Measurements from ENCODE around the gene USP11. TPM values are rescaled to one million over a fixed set of nuclear protein-coding genes. Genes with fewer than 3 reads are reported as not detected.

USP11 gene
- total RNA-seq, 4 donors from 2014 or later = 23.8 to 47.8 (median 28.1) TPM

GRCh38 chrX:47233333-47234113, 714 bp downstream of the USP11 start:
- TF ChIP-seq, protein P1, sequence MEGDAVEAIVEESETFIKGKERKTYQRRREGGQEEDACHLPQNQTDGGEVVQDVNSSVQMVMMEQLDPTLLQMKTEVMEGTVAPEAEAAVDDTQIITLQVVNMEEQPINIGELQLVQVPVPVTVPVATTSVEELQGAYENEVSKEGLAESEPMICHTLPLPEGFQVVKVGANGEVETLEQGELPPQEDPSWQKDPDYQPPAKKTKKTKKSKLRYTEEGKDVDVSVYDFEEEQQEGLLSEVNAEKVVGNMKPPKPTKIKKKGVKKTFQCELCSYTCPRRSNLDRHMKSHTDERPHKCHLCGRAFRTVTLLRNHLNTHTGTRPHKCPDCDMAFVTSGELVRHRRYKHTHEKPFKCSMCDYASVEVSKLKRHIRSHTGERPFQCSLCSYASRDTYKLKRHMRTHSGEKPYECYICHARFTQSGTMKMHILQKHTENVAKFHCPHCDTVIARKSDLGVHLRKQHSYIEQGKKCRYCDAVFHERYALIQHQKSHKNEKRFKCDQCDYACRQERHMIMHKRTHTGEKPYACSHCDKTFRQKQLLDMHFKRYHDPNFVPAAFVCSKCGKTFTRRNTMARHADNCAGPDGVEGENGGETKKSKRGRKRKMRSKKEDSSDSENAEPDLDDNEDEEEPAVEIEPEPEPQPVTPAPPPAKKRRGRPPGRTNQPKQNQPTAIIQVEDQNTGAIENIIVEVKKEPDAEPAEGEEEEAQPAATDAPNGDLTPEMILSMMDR (IDR thresholded peaks at IDR 0.05; ENCODE audit: low read depth) = no peak

GRCh38 chrX:47234583-47234982, 1.8 kb downstream of the USP11 start:
- TF ChIP-seq, protein P1 (IDR thresholded peaks at IDR 0.05; ENCODE audit: low read depth) = no peak

DNA sequence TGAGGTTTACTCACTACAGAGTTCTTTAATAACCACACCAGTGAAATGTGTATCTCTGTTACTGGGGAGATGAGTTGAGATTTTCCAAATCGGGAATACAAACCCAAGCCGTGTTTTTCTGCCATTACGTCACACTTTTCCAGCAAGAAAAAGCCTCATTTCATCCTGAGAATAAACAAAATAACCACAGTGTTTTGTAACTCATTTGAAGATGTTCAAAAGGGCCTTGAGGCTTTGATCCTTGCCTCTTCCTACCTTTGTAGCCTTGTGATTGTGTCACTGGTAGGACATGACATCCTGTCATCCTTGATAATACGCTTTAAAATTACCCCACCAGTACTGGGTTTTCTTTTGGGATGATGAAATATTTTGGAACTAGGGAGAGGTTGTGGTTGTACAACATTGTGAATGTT, 2.9 kb downstream of the USP11 start:
- TF ChIP-seq, protein P1 (IDR thresholded peaks at IDR 0.05; ENCODE audit: low read depth) = no peak

DNA sequence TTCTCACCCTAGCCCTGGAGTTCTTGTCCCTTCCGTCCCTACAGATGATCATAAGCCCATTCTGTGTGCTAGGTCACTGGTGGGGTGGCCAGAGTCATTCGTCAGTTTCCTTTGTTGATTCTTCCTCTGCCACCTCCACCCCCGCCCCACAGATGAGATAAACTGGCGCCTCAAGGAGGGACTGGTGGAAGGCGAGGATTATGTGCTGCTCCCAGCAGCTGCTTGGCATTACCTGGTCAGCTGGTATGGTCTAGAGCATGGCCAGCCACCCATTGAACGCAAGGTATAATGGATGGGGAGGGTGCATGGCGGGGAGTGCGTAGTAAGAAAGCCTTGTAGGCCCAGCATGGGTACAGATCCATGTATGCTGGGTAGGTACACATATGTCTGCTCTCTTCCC, 6.4 kb downstream of the USP11 start:
- TF ChIP-seq, protein P1 (IDR thresholded peaks at IDR 0.05; ENCODE audit: low read depth) = no peak

DNA sequence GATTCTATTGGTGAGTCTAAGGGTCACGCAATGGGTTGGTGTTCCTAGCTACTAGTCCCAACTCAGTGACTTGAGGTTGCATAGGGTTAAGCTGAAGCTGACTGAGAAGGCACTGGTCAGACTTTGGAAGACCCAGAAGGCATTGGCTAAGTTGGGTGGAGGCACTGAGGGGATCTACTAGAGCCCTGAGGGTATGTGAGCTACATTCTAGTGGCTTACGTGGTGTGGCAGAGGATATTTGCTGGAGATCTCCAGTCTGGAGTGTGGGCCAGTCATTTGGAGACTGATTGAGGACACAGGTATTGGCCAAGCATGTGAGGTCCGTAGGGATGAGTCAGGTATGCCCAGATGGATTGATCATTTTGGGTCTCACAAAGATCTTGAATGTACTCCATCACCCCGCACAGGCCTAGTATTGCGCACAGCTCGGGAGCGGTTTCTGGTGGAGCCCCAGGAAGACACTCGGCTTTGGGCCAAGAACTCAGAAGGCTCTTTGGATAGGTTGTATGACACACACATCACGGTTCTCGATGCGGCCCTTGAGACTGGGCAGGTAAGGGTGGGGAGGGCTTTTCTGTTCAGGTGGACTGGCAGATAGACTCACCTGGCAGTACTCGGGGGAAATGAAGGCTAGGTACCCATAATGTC, 7.2 kb downstream of the USP11 start:
- TF ChIP-seq, protein P1 (IDR thresholded peaks at IDR 0.05; ENCODE audit: low read depth) = no peak

GRCh38 chrX:47240619-47241018, 7.8 kb downstream of the USP11 start:
- TF ChIP-seq, protein P1 (IDR thresholded peaks at IDR 0.05; ENCODE audit: low read depth) = no peak

GRCh38 chrX:47241201-47242011, 8.6 kb downstream of the USP11 start:
- TF ChIP-seq, protein P1 (IDR thresholded peaks at IDR 0.05; ENCODE audit: low read depth) = no peak
